ENCODE results near the gene LRRC8D.

DNA sequence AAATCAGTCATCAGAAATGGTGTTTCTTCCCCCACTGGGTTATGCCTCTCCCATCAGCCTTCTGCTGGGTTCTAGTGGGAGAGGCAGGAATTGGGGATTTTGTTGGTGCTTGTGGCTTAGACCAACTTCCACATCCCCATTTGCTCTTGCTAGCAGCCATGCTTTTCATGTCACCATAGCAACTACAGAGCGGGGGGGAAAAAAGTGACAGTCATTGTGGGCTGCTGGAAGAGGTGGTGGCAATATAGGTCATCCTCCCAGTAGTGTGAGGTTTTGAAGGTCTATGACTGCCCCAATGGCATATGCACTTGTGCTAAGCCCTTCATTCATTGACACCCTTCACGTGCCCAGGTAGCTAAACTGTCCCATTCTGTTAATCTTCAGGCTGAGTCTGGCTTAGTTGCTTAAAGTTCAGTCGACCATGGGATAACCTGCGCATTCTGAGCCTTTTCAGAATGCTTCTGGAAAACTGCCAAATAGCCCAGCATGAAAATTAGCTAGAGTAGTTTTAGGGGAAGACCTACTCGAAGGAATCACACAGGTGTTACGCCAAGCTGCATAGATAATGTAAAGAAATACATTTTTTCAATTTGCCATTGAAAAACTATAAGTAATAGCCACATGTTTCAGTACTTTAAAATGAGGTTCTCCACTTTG, 120.4 kb downstream of the LRRC8D start:
- no peak for TF ChIP-seq ZFP30 (CRISPR knock-in tag; IDR thresholded peaks at IDR 0.05)
- no peak for TF ChIP-seq ZNF8 (CRISPR knock-in tag; IDR thresholded peaks at IDR 0.05)
- TF ChIP-seq, protein P1, sequence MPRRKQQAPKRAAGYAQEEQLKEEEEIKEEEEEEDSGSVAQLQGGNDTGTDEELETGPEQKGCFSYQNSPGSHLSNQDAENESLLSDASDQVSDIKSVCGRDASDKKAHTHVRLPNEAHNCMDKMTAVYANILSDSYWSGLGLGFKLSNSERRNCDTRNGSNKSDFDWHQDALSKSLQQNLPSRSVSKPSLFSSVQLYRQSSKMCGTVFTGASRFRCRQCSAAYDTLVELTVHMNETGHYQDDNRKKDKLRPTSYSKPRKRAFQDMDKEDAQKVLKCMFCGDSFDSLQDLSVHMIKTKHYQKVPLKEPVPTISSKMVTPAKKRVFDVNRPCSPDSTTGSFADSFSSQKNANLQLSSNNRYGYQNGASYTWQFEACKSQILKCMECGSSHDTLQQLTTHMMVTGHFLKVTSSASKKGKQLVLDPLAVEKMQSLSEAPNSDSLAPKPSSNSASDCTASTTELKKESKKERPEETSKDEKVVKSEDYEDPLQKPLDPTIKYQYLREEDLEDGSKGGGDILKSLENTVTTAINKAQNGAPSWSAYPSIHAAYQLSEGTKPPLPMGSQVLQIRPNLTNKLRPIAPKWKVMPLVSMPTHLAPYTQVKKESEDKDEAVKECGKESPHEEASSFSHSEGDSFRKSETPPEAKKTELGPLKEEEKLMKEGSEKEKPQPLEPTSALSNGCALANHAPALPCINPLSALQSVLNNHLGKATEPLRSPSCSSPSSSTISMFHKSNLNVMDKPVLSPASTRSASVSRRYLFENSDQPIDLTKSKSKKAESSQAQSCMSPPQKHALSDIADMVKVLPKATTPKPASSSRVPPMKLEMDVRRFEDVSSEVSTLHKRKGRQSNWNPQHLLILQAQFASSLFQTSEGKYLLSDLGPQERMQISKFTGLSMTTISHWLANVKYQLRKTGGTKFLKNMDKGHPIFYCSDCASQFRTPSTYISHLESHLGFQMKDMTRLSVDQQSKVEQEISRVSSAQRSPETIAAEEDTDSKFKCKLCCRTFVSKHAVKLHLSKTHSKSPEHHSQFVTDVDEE (CRISPR knock-in tag; IDR thresholded peaks at IDR 0.05): no peak
- TF ChIP-seq, protein P2, sequence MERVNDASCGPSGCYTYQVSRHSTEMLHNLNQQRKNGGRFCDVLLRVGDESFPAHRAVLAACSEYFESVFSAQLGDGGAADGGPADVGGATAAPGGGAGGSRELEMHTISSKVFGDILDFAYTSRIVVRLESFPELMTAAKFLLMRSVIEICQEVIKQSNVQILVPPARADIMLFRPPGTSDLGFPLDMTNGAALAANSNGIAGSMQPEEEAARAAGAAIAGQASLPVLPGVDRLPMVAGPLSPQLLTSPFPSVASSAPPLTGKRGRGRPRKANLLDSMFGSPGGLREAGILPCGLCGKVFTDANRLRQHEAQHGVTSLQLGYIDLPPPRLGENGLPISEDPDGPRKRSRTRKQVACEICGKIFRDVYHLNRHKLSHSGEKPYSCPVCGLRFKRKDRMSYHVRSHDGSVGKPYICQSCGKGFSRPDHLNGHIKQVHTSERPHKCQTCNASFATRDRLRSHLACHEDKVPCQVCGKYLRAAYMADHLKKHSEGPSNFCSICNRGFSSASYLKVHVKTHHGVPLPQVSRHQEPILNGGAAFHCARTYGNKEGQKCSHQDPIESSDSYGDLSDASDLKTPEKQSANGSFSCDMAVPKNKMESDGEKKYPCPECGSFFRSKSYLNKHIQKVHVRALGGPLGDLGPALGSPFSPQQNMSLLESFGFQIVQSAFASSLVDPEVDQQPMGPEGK (CRISPR knock-in tag; IDR thresholded peaks at IDR 0.05; ENCODE audit: borderline replicate concordance): no peak
- no peak for TF ChIP-seq ARNTL (CRISPR knock-in tag; IDR thresholded peaks at IDR 0.05; ENCODE audit: borderline replicate concordance, low read depth)
- TF ChIP-seq ESRRG (CRISPR knock-in tag; IDR thresholded peaks at IDR 0.05): no peak
- TF ChIP-seq PPARA (CRISPR knock-in tag; IDR thresholded peaks at IDR 0.05; ENCODE audit: borderline replicate concordance): no peak
- TF ChIP-seq, protein P3, sequence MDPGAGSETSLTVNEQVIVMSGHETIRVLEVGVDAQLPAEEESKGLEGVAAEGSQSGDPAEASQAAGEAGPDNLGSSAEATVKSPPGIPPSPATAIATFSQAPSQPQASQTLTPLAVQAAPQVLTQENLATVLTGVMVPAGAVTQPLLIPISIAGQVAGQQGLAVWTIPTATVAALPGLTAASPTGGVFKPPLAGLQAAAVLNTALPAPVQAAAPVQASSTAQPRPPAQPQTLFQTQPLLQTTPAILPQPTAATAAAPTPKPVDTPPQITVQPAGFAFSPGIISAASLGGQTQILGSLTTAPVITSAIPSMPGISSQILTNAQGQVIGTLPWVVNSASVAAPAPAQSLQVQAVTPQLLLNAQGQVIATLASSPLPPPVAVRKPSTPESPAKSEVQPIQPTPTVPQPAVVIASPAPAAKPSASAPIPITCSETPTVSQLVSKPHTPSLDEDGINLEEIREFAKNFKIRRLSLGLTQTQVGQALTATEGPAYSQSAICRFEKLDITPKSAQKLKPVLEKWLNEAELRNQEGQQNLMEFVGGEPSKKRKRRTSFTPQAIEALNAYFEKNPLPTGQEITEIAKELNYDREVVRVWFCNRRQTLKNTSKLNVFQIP (CRISPR knock-in tag; IDR thresholded peaks at IDR 0.05; ENCODE audit: borderline replicate concordance, low read depth): no peak
- no peak for TF ChIP-seq ZFP3 (CRISPR knock-in tag; IDR thresholded peaks at IDR 0.05)
- TF ChIP-seq CSDC2 (CRISPR knock-in tag; IDR thresholded peaks at IDR 0.05): no peak
- TF ChIP-seq, protein P4, sequence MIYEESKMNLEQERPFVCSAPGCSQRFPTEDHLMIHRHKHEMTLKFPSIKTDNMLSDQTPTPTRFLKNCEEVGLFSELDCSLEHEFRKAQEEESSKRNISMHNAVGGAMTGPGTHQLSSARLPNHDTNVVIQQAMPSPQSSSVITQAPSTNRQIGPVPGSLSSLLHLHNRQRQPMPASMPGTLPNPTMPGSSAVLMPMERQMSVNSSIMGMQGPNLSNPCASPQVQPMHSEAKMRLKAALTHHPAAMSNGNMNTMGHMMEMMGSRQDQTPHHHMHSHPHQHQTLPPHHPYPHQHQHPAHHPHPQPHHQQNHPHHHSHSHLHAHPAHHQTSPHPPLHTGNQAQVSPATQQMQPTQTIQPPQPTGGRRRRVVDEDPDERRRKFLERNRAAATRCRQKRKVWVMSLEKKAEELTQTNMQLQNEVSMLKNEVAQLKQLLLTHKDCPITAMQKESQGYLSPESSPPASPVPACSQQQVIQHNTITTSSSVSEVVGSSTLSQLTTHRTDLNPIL (CRISPR knock-in tag; IDR thresholded peaks at IDR 0.05; ENCODE audit: low read depth): no peak
- no peak for TF ChIP-seq OSR1 (CRISPR knock-in tag; IDR thresholded peaks at IDR 0.05)

Data from SK-N-SH treated with all-trans-retinoic acid at 6 μM for 48 hours (cell line).